OCI-LY3 (cell line): Measurements from ENCODE around the gene ATP5MG.

Source experiments
- EZH2phosphoT487 ChIP-seq: fragments of 200-600 bp; shearing (Covaris generic); IDR thresholded peaks from 2 replicates; pipeline ENCODE4 v1.6.1; 2018; ENCODE audit warnings: antibody characterized with exemption, mixed run types, low read depth
- TF ChIP-seq, protein P1 (sequence below): fragments of 200-600, 300-600 bp; sonication (generic); IDR thresholded peaks from 2 replicates; pipeline ENCODE4 v1.5.1; 2014; ENCODE audit warnings: antibody characterized with exemption, low read length, low read depth

DNA sequence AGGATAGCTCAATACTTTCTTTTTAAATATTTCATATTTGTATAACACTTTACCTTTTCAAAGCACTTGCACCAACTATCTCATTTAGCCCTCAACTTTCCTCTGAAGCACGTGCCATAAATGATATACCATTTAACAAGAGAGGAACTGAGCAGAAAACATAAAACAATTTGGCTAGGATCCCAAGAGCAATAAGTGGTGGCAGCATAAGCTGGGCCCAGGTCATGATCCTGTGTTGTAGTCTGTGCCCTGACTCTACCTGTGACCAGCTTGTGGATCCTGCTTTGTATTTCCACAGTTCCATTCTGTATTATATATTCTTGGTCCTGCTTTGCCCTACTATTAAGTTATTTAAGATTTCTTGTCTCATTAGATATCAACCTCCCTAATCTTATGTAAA lies 11.5 kb downstream of the ATP5MG start:
- TF ChIP-seq, protein P1, sequence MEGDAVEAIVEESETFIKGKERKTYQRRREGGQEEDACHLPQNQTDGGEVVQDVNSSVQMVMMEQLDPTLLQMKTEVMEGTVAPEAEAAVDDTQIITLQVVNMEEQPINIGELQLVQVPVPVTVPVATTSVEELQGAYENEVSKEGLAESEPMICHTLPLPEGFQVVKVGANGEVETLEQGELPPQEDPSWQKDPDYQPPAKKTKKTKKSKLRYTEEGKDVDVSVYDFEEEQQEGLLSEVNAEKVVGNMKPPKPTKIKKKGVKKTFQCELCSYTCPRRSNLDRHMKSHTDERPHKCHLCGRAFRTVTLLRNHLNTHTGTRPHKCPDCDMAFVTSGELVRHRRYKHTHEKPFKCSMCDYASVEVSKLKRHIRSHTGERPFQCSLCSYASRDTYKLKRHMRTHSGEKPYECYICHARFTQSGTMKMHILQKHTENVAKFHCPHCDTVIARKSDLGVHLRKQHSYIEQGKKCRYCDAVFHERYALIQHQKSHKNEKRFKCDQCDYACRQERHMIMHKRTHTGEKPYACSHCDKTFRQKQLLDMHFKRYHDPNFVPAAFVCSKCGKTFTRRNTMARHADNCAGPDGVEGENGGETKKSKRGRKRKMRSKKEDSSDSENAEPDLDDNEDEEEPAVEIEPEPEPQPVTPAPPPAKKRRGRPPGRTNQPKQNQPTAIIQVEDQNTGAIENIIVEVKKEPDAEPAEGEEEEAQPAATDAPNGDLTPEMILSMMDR: no peak
- no peak for TF ChIP-seq EZH2phosphoT487
